Gastroesophageal sphincter (tissue), 4 donors: ENCODE results near the gene ANKRD55. TPM values are rescaled to one million over a fixed set of nuclear protein-coding genes. Genes with fewer than 3 reads are reported as not detected.

Experiments
- ATAC-seq: fragments of 150-250 bp; one replicate; pipeline ENCODE4 v1.9.1; 2016; ENCODE audit warnings: mild to moderate bottlenecking, moderate library complexity
- H3K27ac ChIP-seq, 4 donors: fragments of 200-600 bp; sonication (generic) in 3 of 4; 1 replicate in 3 of 4; 2 replicates in 1 of 4; pipeline ENCODE4 v1.5.1; 2016 to 2019
- H3K27me3 ChIP-seq: fragments of 200-600 bp; sonication (generic); one replicate; pipeline ENCODE4 v1.5.1; 2019
- H3K36me3 ChIP-seq, 2 donors: fragments of 200-600 bp; sonication (generic); one replicate each; pipeline ENCODE4 v1.5.1; 2019; ENCODE audit warnings: control low read depth in 1 of 2
- H3K4me1 ChIP-seq, 3 donors: fragments of 200-600 bp; sonication (generic); 1 replicate in 2 of 3; 2 replicates in 1 of 3; pipeline ENCODE4 v1.5.1; 2016 to 2019; ENCODE audit warnings: control low read depth in 2 of 3
- H3K4me3 ChIP-seq, 2 donors: fragments of 200-600 bp; sonication (generic); one replicate each; pipeline ENCODE4 v1.5.1; 2019; ENCODE audit warnings: mild to moderate bottlenecking in 1 of 2, moderate library complexity in 1 of 2
- H3K9me3 ChIP-seq, 3 donors: fragments of 200-600 bp; sonication (generic); one replicate each; pipeline ENCODE4 v1.5.1; 2017 to 2019; ENCODE audit warnings: control low read depth in 2 of 3
- CTCF ChIP-seq, 4 experiments: fragments of 200-600 bp in 2 of 4; fragments of 450-650 bp in 2 of 4; sonication (generic) in 1 of 4; IDR thresholded peaks; one replicate each; pipeline ENCODE4 v1.5.1; 2017 to 2019; ENCODE audit warnings: antibody characterized with exemption in 4 of 4, mild to moderate bottlenecking in 2 of 4, moderate library complexity in 2 of 4
- EP300 ChIP-seq: sonication (generic); formaldehyde crosslinking; IDR thresholded peaks from one replicate; pipeline ENCODE4 v1.6.1; 2017; ENCODE audit warnings: antibody characterized with exemption, mild to moderate bottlenecking
- POLR2A ChIP-seq, 2 donors: fragments of 450-650 bp; IDR thresholded peaks; one replicate each; pipeline ENCODE4 v1.6.1; 2017; ENCODE audit warnings: antibody characterized with exemption in 2 of 2, mild to moderate bottlenecking in 2 of 2, moderate library complexity in 1 of 2
- POLR2AphosphoS5 ChIP-seq: sonication (generic); formaldehyde crosslinking; IDR thresholded peaks from one replicate; pipeline ENCODE4 v1.6.1; 2017; ENCODE audit warnings: antibody characterized with exemption
- WGBS, 2 donors: methylation state at CpG; one replicate each; pipeline ENCODE4 v1.1.5; 2018; ENCODE audit warnings: low coverage in 1 of 2; 5-methylcytosine and 5-hydroxymethylcytosine counted together
- total RNA-seq, 4 donors: library from RNA; depleted of rRNA; stranded (reverse); fragments of >200 nt; gene quantifications; one replicate each; pipeline ENCODE4 v1.1.0, GENCODE V29; 2016

ANKRD55 gene
- total RNA-seq, 4 donors from 2014 or later, result 0.27 TPM; not detected in 3

GRCh38 chr5:56060276-56061110 lies 172.6 kb downstream of the ANKRD55 start:
- Histone ChIP-seq H3K4me1 (peaks cover 0 to 20% (median 14%) of the 10 kb centered on the region in 3 donors), H3K27me3 (no peaks in the 10 kb centered on the region), H3K36me3 (no peaks in the 10 kb centered on the region), H3K4me3 (no peak overlapping the region), H3K9me3 (no peaks in the 10 kb centered on the region), H3K27ac (no peak overlapping the region)
- 54 to 76% methylated on average over 8 to 10 of the region's 10 CpGs for WGBS, 2 donors
- TF ChIP-seq POLR2A (IDR thresholded peaks at IDR 0.05) (no peak), EP300 (no peak), POLR2AphosphoS5 (no peak), CTCF (IDR thresholded peaks at IDR 0.05) (no peak)
- no peak for ATAC-seq

GRCh38 chr5:56059854-56060253 lies 173.3 kb downstream of the ANKRD55 start:
- Histone ChIP-seq H3K27ac (no peak overlapping the region), H3K36me3 (no peaks in the 10 kb centered on the region), H3K9me3 (no peaks in the 10 kb centered on the region), H3K4me1 (peaks cover 0 to 20% (median 14%) of the 10 kb centered on the region in 3 donors), H3K4me3 (no peak overlapping the region), H3K27me3 (no peaks in the 10 kb centered on the region)
- ATAC-seq, result no peak
- 93 to 100% methylated on average over 1 to 8 of the region's 8 CpGs for WGBS, 2 donors
- no peak for TF ChIP-seq POLR2AphosphoS5
- no peak for TF ChIP-seq CTCF (IDR thresholded peaks at IDR 0.05)
- no peak for TF ChIP-seq POLR2A (IDR thresholded peaks at IDR 0.05)
- TF ChIP-seq EP300, result no peak

- Histone ChIP-seq H3K9me3 (peaks cover 0 to 11% (median 0%) of the 10 kb centered on the region in 3 donors), H3K4me1 (peaks cover 0 to 20% (median 14%) of the 10 kb centered on the region in 3 donors), H3K27ac (no peak overlapping the region), H3K4me3 (no peak overlapping the region), H3K27me3 (no peaks in the 10 kb centered on the region), H3K36me3 (no peaks in the 10 kb centered on the region)
- TF ChIP-seq POLR2A (IDR thresholded peaks at IDR 0.05) (no peak), CTCF (IDR thresholded peaks at IDR 0.05) (no peak), EP300 (no peak), POLR2AphosphoS5 (no peak)
- WGBS, 2 donors, result 86 to 88% methylated on average over 2 of the region's 2 CpGs
- no peak for ATAC-seq
Measured at GRCh38 chr5:56056875-56057274, 176.3 kb downstream of the ANKRD55 start.

GRCh38 chr5:56055859-56056258 lies 177.3 kb downstream of the ANKRD55 start:
- peaks cover 0 to 20% (median 14%) of the 10 kb centered on the region in 3 donors for H3K4me1 ChIP-seq
- H3K27ac ChIP-seq, result no peak overlapping the region
- TF ChIP-seq POLR2A (IDR thresholded peaks at IDR 0.05) (no peak), EP300 (no peak), CTCF (IDR thresholded peaks at IDR 0.05) (no peak), POLR2AphosphoS5 (no peak)
- no peaks in the 10 kb centered on the region for H3K27me3 ChIP-seq
- no peaks in the 10 kb centered on the region for H3K36me3 ChIP-seq
- 83% methylated on average over 1 to 3 of the region's 3 CpGs for WGBS, 2 donors
- no peak overlapping the region for H3K4me3 ChIP-seq
- no peak for ATAC-seq
- H3K9me3 ChIP-seq, result peaks cover 0 to 11% (median 0%) of the 10 kb centered on the region in 3 donors

GRCh38 chr5:56055287-56055686 lies 177.8 kb downstream of the ANKRD55 start:
- H3K4me1 ChIP-seq, result peaks cover 0 to 20% (median 14%) of the 10 kb centered on the region in 3 donors
- peaks cover 0 to 11% (median 0%) of the 10 kb centered on the region in 3 donors for H3K9me3 ChIP-seq
- ATAC-seq, result no peak
- TF ChIP-seq POLR2A (IDR thresholded peaks at IDR 0.05) (no peak), CTCF (IDR thresholded peaks at IDR 0.05) (no peak), POLR2AphosphoS5 (no peak), EP300 (no peak)
- no peaks in the 10 kb centered on the region for H3K36me3 ChIP-seq
- no peaks in the 10 kb centered on the region for H3K27me3 ChIP-seq
- H3K27ac ChIP-seq, result no peak overlapping the region
- no peak overlapping the region for H3K4me3 ChIP-seq
- WGBS, 2 donors, result no CpG with 5 or more reads among the region's 1 CpG
